Upper lobe of right lung (tissue), 1 donor: ENCODE data around the gene SAMMSON. TPM values are rescaled to one million over a fixed set of nuclear protein-coding genes. Genes with fewer than 3 reads are reported as not detected.
A peak's percentile ranks its signal among the peaks of the same experiment; 100 is the strongest.

ENCODE experiments used
- ATAC-seq: fragments of 200-7000 bp; cut with Tn5 transposase; one replicate; pipeline ENCODE4 v1.9.1; 2020; ENCODE audit warnings: mild to moderate bottlenecking, moderate library complexity
- DNase-seq: peaks from one replicate; pipeline ENCODE4 v3.0.0-alpha.2; 2020
- H3K27ac ChIP-seq: fragments of 200-600 bp; one replicate; pipeline ENCODE4 v1.8.0; 2022
- H3K27me3 ChIP-seq: fragments of 200-600 bp; one replicate; pipeline ENCODE4 v1.8.0; 2022; ENCODE audit warnings: mild to moderate bottlenecking
- H3K36me3 ChIP-seq: fragments of 200-600 bp; one replicate; pipeline ENCODE4 v1.8.0; 2022
- H3K4me1 ChIP-seq: fragments of 200-600 bp; one replicate; pipeline ENCODE4 v1.8.0; 2022
- H3K4me3 ChIP-seq: fragments of 200-600 bp; one replicate; pipeline ENCODE4 v1.8.0; 2022; ENCODE audit warnings: mild to moderate bottlenecking
- H3K9me3 ChIP-seq: fragments of 200-600 bp; one replicate; pipeline ENCODE4 v1.8.0; 2022
- CTCF ChIP-seq: fragments of 200-600 bp; IDR thresholded peaks from one replicate; pipeline ENCODE4 v1.8.0; 2022; ENCODE audit warnings: antibody characterized with exemption
- intact Hi-C: fragments of 100-400 bp; cut with DNase I; formaldehyde crosslinking; loops from one replicate; pipeline ENCODE4 v1.11.0; 2022
- total RNA-seq: library from RNA; stranded (reverse); fragmentation: NEBNext Ultra II Directional; extraction: Animal tissue kit (Norgen Biotek cat#: 25700); gene quantifications from one replicate; pipeline ENCODE4 v1.2.1, GENCODE V29; 2021
- donor health status: DM: no; HTN: yes; CAD: no; lungs with severe emphysema.

The SAMMSON gene
- total RNA-seq, 1 donor from 2014 or later, result not detected

GRCh38 chr3:70064194-70064779, 64.8 kb downstream of the SAMMSON start:
- H3K4me3 ChIP-seq, result no peak overlapping the region
- peaks cover 11% of the 10 kb centered on the region for H3K27me3 ChIP-seq
- H3K9me3 ChIP-seq, result no peaks in the 10 kb centered on the region
- H3K27ac ChIP-seq, result no peak overlapping the region
- peak; percentile 61 for ATAC-seq
- intact Hi-C loops, result no loop called here
- DNase-seq, result no peak
- peak; percentile 73 for TF ChIP-seq CTCF
- H3K4me1 ChIP-seq, result no peaks in the 10 kb centered on the region
- no peaks in the 10 kb centered on the region for H3K36me3 ChIP-seq

DNA sequence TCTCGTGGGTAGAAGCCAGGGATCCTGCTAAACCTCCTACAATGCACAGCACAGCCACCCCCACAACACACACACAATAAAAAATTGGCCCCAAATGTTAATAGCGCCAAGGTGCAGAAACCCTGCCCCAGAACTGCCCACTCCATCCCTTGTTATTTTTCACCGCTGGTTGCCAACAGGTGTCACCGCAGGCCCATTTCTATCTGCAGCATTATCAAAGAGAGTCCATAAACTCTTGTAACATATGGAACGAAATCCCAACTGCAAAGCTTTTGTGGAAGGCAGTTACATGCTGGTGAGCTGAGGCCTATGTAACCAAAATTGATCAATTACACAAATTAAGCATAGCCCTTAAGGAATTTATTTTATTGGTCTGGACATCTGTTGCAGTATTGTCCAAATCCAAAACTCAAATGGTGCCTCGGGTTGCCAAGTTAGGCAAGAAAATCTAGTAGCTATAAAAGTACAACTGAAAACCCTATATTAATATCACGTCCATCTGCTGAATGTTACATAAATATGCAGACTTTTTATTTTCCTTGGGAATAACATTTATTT, 66.2 kb downstream of the SAMMSON start:
- Histone ChIP-seq H3K36me3 (no peaks in the 10 kb centered on the region), H3K27ac (no peak overlapping the region), H3K4me1 (no peaks in the 10 kb centered on the region), H3K27me3 (peaks cover 11% of the 10 kb centered on the region), H3K9me3 (no peaks in the 10 kb centered on the region), H3K4me3 (no peak overlapping the region)
- DNase-seq (no peak), ATAC-seq (no peak)
- intact Hi-C loops, result no loop called here
- no peak for TF ChIP-seq CTCF

- Histone ChIP-seq H3K27me3 (peaks cover 22% of the 10 kb centered on the region), H3K36me3 (no peaks in the 10 kb centered on the region), H3K4me3 (no peak overlapping the region), H3K9me3 (no peaks in the 10 kb centered on the region), H3K27ac (no peak overlapping the region), H3K4me1 (no peaks in the 10 kb centered on the region)
- no peak for ATAC-seq
- TF ChIP-seq CTCF, result no peak
- intact Hi-C loops, result no loop called here
- no peak for DNase-seq
These were observed 68.5 kb downstream of the SAMMSON start for GRCh38 chr3:70067860-70068521.

- Histone ChIP-seq H3K27ac (no peak overlapping the region), H3K4me1 (no peaks in the 10 kb centered on the region), H3K36me3 (no peaks in the 10 kb centered on the region), H3K27me3 (peaks cover 29% of the 10 kb centered on the region), H3K4me3 (no peak overlapping the region), H3K9me3 (no peaks in the 10 kb centered on the region)
- no peak for TF ChIP-seq CTCF
- DNase-seq, result no peak
- intact Hi-C loops, result no loop called here
- no peak for ATAC-seq
These were observed 70.0 kb downstream of the SAMMSON start for GRCh38 chr3:70069557-70069956.

DNA sequence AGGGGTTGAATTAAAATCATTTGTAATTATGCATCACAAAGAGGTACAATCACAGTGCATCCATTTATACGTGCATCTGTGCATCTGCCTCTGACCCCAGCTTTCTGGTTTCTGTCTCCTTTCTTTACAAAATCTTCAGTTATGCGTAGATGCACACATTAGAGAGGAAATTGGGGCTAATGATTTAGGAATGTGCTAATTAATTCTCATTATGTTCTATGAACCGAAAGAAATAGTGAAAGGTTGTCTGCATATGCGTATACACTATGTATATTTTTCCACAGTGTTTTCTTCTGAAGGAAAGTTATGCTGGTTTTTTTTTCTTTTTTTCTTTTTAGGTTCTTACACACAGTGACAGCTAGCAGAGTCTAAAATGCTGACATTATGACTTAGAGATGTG, 71.6 kb downstream of the SAMMSON start:
- Histone ChIP-seq H3K9me3 (no peaks in the 10 kb centered on the region), H3K27ac (no peak overlapping the region), H3K4me1 (no peaks in the 10 kb centered on the region), H3K27me3 (peaks cover 32% of the 10 kb centered on the region), H3K36me3 (no peaks in the 10 kb centered on the region), H3K4me3 (no peak overlapping the region)
- intact Hi-C loops, result no loop called here
- no peak for DNase-seq
- no peak for TF ChIP-seq CTCF
- ATAC-seq, result no peak
